IPS DF 19.7 (cell line): ENCODE results near the gene CHSY1.

Experiments
- DNase-seq: peaks from one replicate; pipeline ENCODE4 v3.0.0-alpha.2; 2013; ENCODE audit warnings: low read depth, low spot score

CHSY1 gene

DNA sequence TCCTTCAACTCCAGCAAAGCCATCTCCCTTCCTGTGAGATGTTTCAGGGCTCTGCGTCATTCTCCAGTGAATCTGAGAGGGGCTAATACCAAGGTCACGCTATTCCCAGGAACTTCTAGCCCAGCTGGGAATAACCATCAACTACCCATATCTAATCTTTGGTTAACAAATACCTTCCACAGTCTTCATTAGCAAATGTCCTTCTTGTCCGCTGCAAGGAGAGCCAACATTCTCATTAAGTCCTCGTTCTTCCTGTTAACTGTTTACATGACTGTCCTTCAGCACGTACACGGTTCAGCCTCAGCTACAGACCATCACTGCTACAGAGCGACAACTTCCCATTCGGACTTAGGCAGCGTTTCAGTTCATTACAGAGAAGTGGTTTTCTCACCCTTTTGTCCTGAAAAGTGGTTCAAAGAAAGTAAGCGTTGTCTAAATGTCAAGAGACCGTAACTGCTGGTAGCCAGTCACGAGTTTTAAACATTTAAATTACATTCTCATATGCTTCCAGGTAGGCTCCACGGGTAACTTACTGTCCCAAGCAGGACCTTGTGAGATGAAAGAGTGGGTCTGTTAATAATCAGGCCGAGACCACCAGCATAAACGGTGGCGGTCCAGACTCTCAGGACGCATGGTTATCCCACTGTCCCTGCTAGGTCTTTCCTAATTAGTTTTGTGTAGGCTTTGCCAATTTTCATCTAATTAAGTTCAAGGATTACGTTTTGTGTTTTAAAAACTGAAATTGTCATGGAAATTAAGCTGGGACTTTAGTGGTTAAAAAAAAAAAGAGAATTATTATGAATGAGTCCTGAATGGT is 63.8 kb downstream of the CHSY1 start:
- DNase-seq, result no peak

DNA sequence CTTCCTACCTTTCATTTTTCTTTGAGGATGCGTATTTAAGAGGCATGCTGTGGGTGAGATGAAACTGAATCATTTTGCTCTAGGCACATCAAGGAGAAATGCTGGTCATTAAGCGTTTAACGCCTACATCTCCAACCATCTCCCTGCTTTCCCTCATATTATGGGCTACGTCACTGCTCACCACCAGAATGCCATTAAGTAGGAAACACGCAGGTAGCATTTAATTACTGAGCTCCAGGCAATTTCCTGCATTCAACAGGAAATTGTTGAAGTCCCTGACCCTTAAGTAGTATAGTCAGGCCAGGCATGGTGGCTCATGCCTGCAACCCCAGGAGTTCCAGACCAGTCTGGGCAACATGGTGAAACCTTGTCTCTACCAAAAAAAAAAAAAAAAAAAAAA is 66.1 kb downstream of the CHSY1 start:
- no peak for DNase-seq

GRCh38 chr15:101185336-101185735 is 66.5 kb downstream of the CHSY1 start:
- DNase-seq, result no peak

- DNase-seq, result no peak
Observed at GRCh38 chr15:101184830-101185229, 67.0 kb downstream of the CHSY1 start.

DNA sequence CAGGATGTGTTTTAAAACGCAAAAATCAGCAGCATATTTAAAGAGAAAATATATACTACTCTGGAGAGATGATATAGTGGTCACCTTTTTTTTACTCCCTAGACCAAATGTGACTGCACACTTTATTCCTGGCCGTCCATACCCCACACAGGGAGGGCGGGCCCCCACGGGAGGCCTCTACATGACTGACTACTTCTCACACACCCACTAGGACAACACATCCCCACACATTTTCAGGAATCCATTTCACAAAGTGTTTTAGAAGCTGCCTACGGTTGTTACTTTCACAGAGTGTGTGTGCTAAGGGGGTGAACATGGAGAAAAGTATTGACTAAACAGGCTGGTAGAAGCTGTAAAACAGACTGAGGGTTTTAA is 67.9 kb downstream of the CHSY1 start:
- DNase-seq, result no peak

DNA sequence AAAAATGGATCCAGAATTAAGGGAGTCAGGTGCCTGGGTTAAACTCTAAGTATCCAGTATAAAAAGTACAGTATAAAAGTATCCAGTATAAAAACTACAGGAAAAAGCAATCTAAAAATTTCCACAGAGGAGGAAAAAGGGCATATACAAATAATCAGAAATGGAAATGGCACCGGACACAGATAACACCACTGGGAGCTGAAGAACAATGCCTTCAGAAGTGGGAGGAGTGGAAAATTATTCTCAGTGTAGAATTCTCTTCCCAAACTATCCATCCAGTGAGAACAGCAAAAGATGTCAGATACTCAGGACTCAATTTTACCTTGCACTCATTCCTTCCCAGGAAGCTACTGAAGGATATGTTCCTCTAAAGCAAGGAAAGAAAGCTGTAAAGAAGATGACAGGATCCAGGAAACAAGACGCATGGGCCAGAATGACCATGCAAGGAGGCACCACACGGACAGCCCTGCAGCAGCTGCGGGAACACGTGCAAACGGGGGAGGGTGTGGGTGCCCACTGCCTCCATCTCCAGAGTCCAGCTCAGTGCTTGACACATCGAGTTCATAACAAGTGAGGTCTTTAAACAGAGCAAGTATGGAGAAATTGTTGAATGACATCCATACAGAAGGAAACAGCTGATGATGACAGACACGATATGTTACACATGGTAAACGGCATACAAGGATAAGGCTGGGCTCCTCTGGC is 68.5 kb downstream of the CHSY1 start:
- DNase-seq, result no peak

DNA sequence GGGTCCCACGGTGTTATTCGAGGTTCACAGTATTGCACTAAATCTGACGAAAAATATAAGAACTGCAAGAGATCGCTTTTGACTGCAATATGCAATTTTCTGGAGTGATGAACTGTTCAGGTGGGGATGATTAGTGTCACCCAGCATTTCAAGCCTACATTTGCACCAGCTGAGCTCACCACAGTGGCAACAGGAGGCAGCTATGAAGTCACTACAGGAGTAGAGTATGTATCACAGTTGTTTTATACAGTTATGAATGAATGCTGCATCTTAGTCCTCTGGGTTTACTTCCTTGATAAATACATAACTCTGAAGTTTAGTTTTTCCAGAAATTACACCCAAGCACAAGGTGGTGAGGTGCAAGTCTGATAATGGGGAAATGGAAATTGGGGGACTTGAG is 69.6 kb downstream of the CHSY1 start:
- DNase-seq, result no peak

DNA sequence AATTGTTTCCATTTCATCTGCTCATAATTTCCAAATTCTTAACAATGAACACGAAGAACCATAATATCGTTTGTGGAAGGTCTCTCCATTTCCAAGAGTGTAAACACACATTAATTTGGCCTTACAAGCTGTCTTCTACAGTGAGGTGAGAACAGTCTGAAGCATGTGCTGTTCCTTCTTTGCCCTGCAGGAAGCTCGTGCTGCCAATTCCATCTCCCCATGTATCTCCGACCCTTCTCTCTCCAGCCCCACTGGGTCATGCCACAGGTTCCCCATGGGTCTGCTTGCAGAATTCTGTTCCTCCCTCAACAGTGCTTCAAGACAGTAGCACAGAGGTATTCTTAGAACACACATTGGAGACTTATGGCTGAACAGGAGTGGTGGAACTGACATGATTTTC is 70.5 kb downstream of the CHSY1 start:
- no peak for DNase-seq

GRCh38 chr15:101180620-101181307 is 71.1 kb downstream of the CHSY1 start:
- DNase-seq, result no peak

DNA sequence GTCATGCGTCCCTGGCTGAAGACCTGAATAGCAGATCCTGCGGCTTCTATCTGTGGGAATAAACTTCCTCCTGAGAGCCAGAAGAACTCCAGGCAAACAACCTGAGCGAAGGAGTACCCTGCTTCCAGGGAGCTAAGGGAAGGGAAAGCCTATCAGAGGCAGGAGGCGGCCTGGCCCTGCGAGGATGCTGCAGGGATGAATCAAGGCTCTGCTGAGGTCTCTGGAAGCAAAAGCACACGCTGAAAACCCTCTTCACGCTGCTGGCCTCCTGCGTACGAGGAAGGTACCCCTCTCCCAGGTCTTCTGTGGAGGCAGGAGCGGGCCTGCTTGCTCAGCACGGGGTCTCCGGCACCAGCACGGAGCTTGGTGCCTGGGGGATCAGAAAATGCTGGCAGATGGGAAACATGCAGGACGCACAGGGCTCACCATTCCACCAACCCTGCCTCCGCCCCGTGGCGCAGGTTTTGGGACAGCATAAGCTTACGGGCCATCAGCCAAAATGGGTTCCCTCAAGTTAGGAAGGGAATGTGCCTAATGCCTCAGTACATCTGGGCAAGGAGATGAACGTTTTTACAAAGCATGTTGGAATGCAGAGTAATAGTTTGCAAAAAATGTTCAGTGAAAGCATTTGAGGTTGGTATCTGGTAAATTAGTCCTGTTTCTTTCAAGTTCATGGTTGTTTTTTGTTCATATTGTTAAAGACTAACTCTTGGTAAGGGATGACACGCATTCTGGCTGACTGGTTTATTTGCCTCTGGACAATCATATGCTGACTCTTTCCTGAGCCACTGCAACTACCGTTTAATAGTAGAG is 72.3 kb downstream of the CHSY1 start:
- no peak for DNase-seq

DNA sequence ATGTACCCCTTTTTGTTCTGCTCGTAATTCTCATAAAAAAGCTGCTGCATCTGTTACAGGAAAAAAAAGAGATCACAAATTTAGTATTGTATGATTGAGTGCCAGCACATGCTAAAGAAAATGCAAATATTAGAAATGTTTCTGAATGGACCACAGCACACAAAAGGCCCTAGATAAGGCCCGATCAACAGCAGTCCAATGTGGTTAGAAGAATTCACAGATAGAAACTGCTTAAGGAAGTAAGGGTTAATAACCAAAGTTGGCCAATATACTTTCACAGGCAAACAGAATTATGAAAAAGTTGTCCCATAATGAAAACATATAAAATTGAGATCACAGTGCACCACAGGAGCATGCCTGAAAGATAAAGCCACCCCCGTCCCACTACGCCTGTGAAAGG is 72.9 kb downstream of the CHSY1 start:
- DNase-seq, result no peak

- no peak for DNase-seq
Observed at GRCh38 chr15:101178479-101178878, 73.4 kb downstream of the CHSY1 start.

GRCh38 chr15:101177866-101178265 is 74.0 kb downstream of the CHSY1 start:
- DNase-seq, result no peak

DNA sequence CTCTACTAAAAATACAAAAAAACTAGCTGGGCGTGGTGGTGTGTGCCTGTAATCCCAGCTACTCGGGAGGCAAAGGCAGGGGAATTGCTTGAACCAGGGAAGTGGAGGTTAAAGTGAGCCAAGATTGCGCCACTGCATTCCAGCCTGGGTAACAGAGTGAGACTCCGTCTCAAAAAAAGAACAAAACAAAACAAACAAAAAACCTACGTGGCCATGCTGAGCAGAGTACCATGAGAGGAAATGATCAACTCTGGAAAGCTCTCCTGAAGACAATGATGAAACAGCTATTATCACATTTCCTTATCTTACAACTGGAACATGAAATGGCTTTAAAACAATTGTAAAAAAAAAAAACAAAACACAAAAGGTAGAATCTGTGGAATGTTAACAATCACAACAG is 75.2 kb downstream of the CHSY1 start:
- DNase-seq, result no peak

GRCh38 chr15:101175401-101175800 is 76.4 kb downstream of the CHSY1 start:
- no peak for DNase-seq

DNA sequence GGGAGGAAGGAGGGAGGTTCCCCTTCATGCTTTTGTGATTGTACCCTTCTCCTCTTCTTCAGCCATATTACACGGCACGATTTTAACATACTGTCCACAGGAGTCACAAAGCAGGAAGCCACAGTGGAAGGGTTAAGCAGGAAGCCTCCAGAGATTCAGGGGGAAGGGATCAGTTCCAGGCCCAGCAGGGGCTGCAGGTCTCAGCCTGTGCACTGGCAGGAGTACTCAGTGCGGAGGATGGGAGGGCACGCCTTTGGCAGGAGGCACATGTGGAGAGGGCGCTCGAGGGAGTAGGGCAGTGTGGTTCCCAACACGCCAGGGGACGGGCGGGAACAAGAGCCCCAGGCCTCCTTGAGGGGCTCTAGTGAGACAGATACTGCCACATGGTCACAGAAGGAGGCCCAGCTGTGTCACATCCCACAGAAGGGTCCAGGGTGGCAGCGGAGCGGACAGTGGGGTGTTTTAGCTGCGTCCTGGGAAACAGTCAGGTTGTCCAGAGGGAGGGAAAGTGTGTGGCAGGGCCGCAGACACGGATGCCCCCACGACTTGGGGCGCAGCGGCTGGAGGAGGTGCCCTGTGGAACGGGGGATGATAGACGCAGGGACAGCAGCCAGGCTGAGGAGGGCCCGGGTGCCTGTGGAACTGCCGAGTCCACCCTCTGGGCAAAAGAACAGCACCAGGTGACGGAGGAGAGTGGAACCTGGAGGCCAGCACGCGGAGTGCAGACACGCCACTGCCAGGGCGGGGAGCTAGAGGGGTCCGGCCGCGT is 77.5 kb downstream of the CHSY1 start:
- DNase-seq, result no peak

- no peak for DNase-seq
Observed at GRCh38 chr15:101173233-101174119, 78.4 kb downstream of the CHSY1 start.

- DNase-seq, result no peak
Observed at GRCh38 chr15:101172501-101173071, 79.3 kb downstream of the CHSY1 start.

DNA sequence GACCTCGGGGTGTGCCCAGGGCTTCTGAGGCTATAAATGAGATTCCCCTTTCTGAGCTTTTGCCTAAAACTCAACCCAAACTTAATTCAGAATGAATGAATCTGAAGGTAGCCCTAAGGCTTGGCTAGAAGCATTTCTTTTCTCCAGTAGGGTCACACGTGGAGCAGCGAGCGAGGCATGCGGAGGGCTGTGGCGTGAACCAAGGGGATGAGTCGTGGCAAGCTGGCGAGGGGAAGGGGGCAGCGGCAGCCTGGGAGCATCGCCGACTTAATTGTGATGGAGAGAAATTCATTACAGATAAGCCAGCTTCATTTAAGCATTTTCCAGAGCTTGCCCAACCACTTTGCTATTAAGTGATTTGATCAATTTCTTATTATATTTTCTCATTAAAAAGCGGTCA is 79.9 kb downstream of the CHSY1 start:
- no peak for DNase-seq
